ENCODE results near the gene WDR33. TPM values are rescaled to one million over a fixed set of nuclear protein-coding genes. Genes with fewer than 3 reads are reported as not detected.
A peak's percentile ranks its signal among the peaks of the same experiment; 100 is the strongest.

WDR33 gene
- total RNA-seq, 1 donor from 2014 or later = 55.4 TPM

DNA sequence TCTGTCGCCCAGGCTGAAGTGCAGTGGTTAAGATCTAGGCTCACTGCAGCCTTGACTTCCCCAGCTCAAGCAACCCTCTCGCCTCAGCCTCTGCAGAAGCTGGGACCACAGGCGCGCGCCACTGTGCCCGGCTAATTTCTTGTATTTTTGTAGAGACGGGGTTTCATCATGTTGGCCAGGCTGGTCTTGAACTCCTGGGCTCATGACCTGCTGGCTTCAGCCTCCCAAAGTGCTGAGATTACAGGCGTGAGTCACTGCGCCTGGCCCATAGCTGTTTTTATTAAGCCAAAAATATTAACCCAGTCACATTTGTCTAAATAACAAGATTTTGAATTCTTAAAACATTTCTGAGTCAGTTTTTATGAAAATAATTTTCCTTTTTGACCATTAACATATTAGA lies 116.0 kb downstream of the WDR33 start:
- ATAC-seq (no peak), DNase-seq (no peak)
- Histone ChIP-seq H3K4me3 (peak overlapping the region; percentile 36), H3K27ac (no peak overlapping the region), H3K9me3 (peaks cover 12% of the 10 kb centered on the region), H3K4me1 (no peaks in the 10 kb centered on the region), H3K27me3 (ENCODE audit: low read depth) (no peaks in the 10 kb centered on the region), H3K36me3 (no peaks in the 10 kb centered on the region)
- intact Hi-C loops (cut with DNase I) = no loop called here
- TF ChIP-seq, protein P1, sequence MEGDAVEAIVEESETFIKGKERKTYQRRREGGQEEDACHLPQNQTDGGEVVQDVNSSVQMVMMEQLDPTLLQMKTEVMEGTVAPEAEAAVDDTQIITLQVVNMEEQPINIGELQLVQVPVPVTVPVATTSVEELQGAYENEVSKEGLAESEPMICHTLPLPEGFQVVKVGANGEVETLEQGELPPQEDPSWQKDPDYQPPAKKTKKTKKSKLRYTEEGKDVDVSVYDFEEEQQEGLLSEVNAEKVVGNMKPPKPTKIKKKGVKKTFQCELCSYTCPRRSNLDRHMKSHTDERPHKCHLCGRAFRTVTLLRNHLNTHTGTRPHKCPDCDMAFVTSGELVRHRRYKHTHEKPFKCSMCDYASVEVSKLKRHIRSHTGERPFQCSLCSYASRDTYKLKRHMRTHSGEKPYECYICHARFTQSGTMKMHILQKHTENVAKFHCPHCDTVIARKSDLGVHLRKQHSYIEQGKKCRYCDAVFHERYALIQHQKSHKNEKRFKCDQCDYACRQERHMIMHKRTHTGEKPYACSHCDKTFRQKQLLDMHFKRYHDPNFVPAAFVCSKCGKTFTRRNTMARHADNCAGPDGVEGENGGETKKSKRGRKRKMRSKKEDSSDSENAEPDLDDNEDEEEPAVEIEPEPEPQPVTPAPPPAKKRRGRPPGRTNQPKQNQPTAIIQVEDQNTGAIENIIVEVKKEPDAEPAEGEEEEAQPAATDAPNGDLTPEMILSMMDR (IDR thresholded peaks at IDR 0.05) = no peak

DNA sequence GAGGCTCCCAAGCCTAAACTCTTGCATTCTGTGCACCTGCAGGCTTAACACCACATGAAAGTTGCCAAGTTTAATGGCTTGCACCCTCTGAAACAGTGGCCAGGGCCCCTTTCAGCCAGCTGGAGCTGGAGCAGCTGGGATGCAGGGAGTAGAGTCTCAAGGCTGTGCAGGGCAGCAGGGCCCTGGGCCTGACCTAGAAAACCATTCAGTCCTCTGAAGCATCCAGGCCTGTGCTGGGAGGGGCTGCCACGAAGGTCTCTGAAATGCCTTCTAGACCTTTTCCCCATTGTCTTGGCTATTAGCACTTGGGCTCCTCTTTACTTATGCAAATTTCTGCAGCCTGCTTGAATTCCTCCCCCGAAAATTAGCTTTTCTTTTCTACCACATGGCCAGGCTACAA lies 120.3 kb downstream of the WDR33 start:
- Histone ChIP-seq H3K9me3 (peaks cover 12% of the 10 kb centered on the region), H3K36me3 (no peaks in the 10 kb centered on the region), H3K27me3 (ENCODE audit: low read depth) (no peaks in the 10 kb centered on the region), H3K4me1 (no peaks in the 10 kb centered on the region), H3K4me3 (no peak overlapping the region), H3K27ac (no peak overlapping the region)
- DNase-seq (no peak), ATAC-seq (no peak)
- intact Hi-C loops (cut with DNase I) = no loop called here
- TF ChIP-seq, protein P1 (IDR thresholded peaks at IDR 0.05) = no peak

DNA sequence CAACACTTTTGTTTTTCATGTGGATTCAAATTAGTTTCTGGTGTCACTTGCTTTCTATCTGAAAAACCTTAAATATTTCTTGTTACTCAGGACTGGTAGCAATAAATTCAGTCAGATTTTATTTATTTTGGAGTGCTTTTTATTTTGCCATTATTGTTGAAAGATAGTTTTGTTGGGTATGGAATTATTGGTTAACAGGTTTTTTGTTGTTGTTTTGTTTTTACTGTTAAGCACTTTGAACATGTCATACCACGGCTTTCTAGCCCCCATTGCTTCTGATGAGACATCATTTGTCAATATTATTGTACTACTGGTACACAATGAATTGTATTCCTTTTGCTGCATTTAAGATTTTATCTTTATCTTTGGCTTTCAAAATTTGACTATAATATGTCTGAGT lies 122.6 kb downstream of the WDR33 start:
- ATAC-seq = no peak
- DNase-seq = no peak
- Histone ChIP-seq H3K9me3 (peaks cover 12% of the 10 kb centered on the region), H3K36me3 (no peaks in the 10 kb centered on the region), H3K4me3 (no peak overlapping the region), H3K4me1 (no peaks in the 10 kb centered on the region), H3K27ac (no peak overlapping the region), H3K27me3 (ENCODE audit: low read depth) (no peaks in the 10 kb centered on the region)
- TF ChIP-seq, protein P1 (IDR thresholded peaks at IDR 0.05) = no peak
- intact Hi-C loops (cut with DNase I) = no loop called here

DNA sequence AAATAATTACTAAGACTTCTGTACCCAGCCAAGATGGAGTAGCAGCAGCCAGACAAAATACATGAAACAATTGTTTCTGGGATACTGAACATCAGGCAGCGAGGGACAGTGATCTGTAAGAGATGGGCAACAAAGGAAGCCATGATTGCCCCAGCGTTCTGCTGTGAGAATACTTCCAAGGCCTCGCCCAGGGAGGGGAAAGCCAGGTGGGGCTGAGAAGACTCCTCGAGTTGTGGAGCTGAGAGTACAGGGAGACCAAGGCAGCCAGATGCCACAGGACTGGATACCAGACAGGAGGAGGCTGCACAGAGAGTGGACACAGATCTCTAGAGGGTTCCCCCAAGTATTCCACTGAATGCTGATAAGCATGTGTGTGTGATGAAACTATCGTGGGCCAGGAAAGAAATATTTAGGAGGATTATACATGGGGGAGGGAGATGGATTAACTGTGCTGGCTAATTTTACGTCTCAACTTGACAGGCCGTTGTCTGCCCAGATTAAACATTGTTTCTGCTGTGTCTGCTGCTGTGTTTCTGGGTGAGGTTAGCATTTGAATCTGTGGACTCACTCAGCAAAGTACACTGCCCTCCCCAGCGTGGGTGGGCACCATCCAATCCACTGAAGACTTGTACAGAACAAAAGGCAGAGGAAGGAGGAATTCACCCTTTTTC lies 125.4 kb downstream of the WDR33 start:
- H3K27me3 ChIP-seq (ENCODE audit: low read depth) = no peaks in the 10 kb centered on the region
- no peaks in the 10 kb centered on the region for H3K36me3 ChIP-seq
- H3K27ac ChIP-seq = no peak overlapping the region
- H3K4me1 ChIP-seq = peaks cover 20% of the 10 kb centered on the region
- H3K4me3 ChIP-seq = no peak overlapping the region
- ATAC-seq (no peak), DNase-seq (no peak)
- peaks cover 5% of the 10 kb centered on the region for H3K9me3 ChIP-seq
- TF ChIP-seq, protein P1 (IDR thresholded peaks at IDR 0.05) = no peak
- intact Hi-C loops (cut with DNase I) = no loop called here

DNA sequence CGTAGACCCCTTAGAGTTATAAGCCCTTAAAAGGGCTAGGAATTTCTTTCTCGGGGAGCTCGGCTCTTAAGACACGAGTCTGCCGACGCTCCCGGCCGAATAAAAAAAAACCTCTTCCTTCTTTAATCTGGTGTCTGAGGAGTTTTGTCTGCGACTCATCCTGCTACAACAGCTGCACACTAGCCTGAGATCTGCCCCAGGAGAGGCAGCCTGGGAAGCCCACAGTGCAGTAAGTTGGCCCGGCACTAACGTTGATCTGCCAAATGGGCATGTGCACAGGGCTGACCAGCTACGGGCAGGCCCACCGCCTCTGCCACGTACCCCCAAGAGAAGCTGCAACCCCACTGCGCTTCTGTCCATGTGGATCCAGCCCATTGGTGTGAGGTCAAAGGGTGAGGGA lies 127.2 kb downstream of the WDR33 start:
- intact Hi-C loops (cut with DNase I) = no loop called here
- Histone ChIP-seq H3K9me3 (no peaks in the 10 kb centered on the region), H3K27me3 (ENCODE audit: low read depth) (no peaks in the 10 kb centered on the region), H3K4me3 (no peak overlapping the region), H3K27ac (no peak overlapping the region), H3K36me3 (no peaks in the 10 kb centered on the region), H3K4me1 (peaks cover 20% of the 10 kb centered on the region)
- ATAC-seq (no peak), DNase-seq (no peak)
- TF ChIP-seq, protein P1 (IDR thresholded peaks at IDR 0.05) = no peak
